Endodermal cell (in vitro differentiated cells): ENCODE results near the gene C1QL2. TPM values are rescaled to one million over a fixed set of nuclear protein-coding genes. Genes with fewer than 3 reads are reported as not detected.

Experiments
- DNase-seq: peaks from one replicate; pipeline ENCODE4 v3.0.0-alpha.2; 2017
- H3K27ac ChIP-seq: 2 replicates; pipeline ENCODE4 v1.5.1; 2013; ENCODE audit warnings: mild to moderate bottlenecking, low read depth, low read length, moderate library complexity
- H3K27me3 ChIP-seq: 2 replicates; pipeline ENCODE4 v1.6.1; 2013; ENCODE audit warnings: mild to moderate bottlenecking, low read length, moderate library complexity; ENCODE audit not compliant: insufficient read depth, control insufficient read depth, poor library complexity, severe bottlenecking
- H3K36me3 ChIP-seq: 2 replicates; pipeline ENCODE4 v1.7.0; 2013; ENCODE audit warnings: mild to moderate bottlenecking, low read length, moderate library complexity; ENCODE audit not compliant: control insufficient read depth, insufficient read depth
- H3K4me1 ChIP-seq: one replicate; pipeline ENCODE4 v1.7.0; 2013; ENCODE audit warnings: low read length; ENCODE audit not compliant: control insufficient read depth, insufficient read depth
- H3K4me3 ChIP-seq: 2 replicates; pipeline ENCODE4 v1.5.1; 2013; ENCODE audit warnings: mild to moderate bottlenecking, low read length, moderate library complexity
- H3K9ac ChIP-seq: 2 replicates; pipeline ENCODE4 v1.6.1; 2013; ENCODE audit warnings: mild to moderate bottlenecking, low read length, moderate library complexity; ENCODE audit not compliant: poor library complexity, severe bottlenecking; ENCODE audit errors: extremely low read depth
- H3K9me3 ChIP-seq: 2 replicates; pipeline ENCODE4 v1.6.1; 2013; ENCODE audit warnings: mild to moderate bottlenecking, low read length, moderate library complexity; ENCODE audit not compliant: control insufficient read depth
- H3K27ac Mint-ChIP-seq: 2 replicates; pipeline ENCODE4 v1.8.0; 2020; ENCODE audit warnings: mixed read lengths
- H3K27me3 Mint-ChIP-seq: 2 replicates; pipeline ENCODE4 v1.8.0; 2021; ENCODE audit warnings: mild to moderate bottlenecking, mixed read lengths; ENCODE audit not compliant: insufficient read depth
- H3K36me3 Mint-ChIP-seq: 2 replicates; pipeline ENCODE4 v1.8.0; 2020; ENCODE audit warnings: low read depth, mixed read lengths
- H3K4me1 Mint-ChIP-seq: 2 replicates; pipeline ENCODE4 v1.8.0; 2020; ENCODE audit warnings: mixed read lengths
- H3K4me3 Mint-ChIP-seq: 2 replicates; pipeline ENCODE4 v1.8.0; 2020; ENCODE audit warnings: mild to moderate bottlenecking, moderate library complexity, mixed read lengths
- H3K9me3 Mint-ChIP-seq: 2 replicates; pipeline ENCODE4 v1.8.0; 2020; ENCODE audit warnings: mild to moderate bottlenecking, mixed read lengths
- WGBS, 2 experiments: methylation state at CpG; one replicate each; pipeline versions ENCODE4 v1.1.5 to v1.1.7; 2013; ENCODE audit warnings: missing lambda C conversion rate in 2 of 2, mixed read lengths in 1 of 2; ENCODE audit not compliant: insufficient coverage in 1 of 2, insufficient read length in 1 of 2; 5-methylcytosine and 5-hydroxymethylcytosine counted together
- total RNA-seq, 2 donors: library from RNA; stranded (reverse); fragmentation: NEBNext Ultra II Directional in 1 of 2; extraction: Animal tissue kit (Norgen Biotek cat#: 25700) in 1 of 2; gene quantifications; 2 replicates in 1 of 2; 3 replicates in 1 of 2; pipeline ENCODE4 v1.2.1, GENCODE V29; 2021
- TF ChIP-seq, protein P1 (sequence below): fragments of 200-600 bp; sonication (generic); conservative IDR thresholded peaks from 2 replicates; pipeline ENCODE4 v1.5.0; 2021; ENCODE audit warnings: antibody characterized with exemption, mild to moderate bottlenecking

The C1QL2 gene
- total RNA-seq, 2 donors from 2014 or later, result not detected

DNA sequence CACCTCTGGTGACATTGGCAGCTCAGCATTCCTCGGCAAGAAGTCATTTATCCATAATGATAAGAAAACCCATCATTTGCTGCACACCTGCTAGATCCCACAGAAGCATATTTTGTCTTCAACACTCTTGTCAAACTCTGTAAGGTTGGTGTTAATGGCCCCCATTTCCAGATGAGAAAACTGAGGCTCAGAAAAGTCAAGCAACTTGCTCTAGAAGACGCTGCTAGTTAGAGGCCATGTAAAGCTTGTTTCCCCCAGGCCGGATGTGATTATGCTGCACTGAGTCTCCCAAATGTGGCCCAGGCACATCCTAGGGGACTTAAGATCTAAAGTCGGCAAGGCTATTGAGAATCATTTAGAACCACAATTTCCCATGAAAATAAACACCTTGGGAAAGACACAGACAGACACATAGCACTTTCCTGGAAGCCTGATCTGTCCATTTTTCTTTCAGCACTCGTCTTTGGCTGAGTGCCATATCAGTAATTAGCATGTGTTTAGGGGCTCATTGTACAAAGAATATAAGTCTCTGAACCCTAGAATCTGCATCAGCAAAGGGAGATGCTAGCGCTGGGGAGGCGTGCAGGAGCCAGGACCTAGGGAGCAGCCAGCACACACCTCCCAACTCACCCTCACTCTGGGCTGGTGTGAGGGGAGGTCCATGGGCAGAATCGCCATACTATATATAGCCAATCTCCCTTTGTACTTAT is 39.3 kb downstream of the C1QL2 start:
- H3K4me3 ChIP-seq, result no peak overlapping the region
- no peaks in the 10 kb centered on the region for H3K4me1 ChIP-seq
- H3K36me3 Mint-ChIP-seq, result no peaks in the 10 kb centered on the region
- no peaks in the 10 kb centered on the region for H3K36me3 ChIP-seq
- no peak overlapping the region for H3K27ac ChIP-seq
- H3K27me3 Mint-ChIP-seq, result peaks cover 14% of the 10 kb centered on the region
- no peak overlapping the region for H3K27ac Mint-ChIP-seq
- H3K4me3 Mint-ChIP-seq, result no peak overlapping the region
- H3K4me1 Mint-ChIP-seq, result peaks cover 5% of the 10 kb centered on the region
- no peaks in the 10 kb centered on the region for H3K9me3 Mint-ChIP-seq
- peak; percentile 41 for DNase-seq
- TF ChIP-seq, protein P1, sequence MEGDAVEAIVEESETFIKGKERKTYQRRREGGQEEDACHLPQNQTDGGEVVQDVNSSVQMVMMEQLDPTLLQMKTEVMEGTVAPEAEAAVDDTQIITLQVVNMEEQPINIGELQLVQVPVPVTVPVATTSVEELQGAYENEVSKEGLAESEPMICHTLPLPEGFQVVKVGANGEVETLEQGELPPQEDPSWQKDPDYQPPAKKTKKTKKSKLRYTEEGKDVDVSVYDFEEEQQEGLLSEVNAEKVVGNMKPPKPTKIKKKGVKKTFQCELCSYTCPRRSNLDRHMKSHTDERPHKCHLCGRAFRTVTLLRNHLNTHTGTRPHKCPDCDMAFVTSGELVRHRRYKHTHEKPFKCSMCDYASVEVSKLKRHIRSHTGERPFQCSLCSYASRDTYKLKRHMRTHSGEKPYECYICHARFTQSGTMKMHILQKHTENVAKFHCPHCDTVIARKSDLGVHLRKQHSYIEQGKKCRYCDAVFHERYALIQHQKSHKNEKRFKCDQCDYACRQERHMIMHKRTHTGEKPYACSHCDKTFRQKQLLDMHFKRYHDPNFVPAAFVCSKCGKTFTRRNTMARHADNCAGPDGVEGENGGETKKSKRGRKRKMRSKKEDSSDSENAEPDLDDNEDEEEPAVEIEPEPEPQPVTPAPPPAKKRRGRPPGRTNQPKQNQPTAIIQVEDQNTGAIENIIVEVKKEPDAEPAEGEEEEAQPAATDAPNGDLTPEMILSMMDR, result no peak
- H3K9ac ChIP-seq, result no peak overlapping the region
- H3K9me3 ChIP-seq, result no peaks in the 10 kb centered on the region
- 63 to 83% methylated on average over 4 to 5 of the region's 8 CpGs for whole genome bisulfite sequencing, 2 experiments
- no peaks in the 10 kb centered on the region for H3K27me3 ChIP-seq

DNA sequence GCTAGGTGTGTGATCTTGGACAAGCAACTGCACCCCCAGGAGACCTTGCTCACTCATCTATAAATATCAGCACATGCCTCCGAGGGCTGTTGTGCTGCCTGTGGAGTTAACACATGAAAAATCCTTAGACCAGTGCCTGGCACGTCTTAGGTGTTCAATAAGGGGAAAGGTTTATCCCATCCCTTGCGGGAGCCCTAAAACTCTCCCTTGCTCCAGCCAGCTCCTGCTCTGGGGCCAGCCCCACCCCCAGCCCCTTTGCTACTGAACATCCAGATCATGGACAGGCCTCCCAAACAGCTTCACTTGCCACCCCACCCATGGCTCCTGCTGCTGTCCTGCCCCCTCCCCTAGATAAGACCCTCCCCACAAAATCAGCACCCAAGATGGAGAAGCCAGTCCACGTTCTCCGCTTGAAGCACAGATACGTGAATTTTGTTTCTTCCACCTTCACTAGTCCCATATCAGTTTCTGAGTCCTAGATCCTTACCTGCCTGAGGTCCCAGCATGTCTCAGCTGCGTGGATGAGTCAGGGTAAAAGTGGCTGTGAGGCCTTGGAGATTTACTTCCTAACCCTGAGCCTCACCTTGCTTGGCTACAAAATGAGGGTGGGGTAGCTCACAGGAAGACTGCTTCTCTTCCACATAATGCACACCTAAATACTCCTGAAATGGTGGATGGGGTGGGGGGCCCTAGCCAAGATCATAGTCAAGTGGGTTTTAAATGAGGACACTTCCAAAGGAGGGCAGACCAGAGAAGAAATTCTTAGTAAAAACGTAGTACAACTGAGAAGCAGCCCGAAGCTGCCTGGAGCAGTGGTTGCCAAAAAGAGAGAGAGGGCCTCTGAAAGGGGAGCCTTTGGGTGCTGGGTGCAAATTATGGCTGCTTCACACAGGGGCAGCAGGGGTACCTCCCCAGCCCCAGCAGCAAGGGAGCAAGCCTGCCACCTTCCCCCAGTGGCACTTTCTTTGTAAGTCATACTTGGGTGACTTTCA is 40.4 kb downstream of the C1QL2 start:
- TF ChIP-seq, protein P1, result no peak
- Histone ChIP-seq H3K27ac (no peak overlapping the region), H3K36me3 (no peaks in the 10 kb centered on the region), H3K27me3 (peaks cover 8% of the 10 kb centered on the region), H3K4me3 (no peak overlapping the region), H3K9ac (no peak overlapping the region), H3K9me3 (no peaks in the 10 kb centered on the region), H3K4me1 (no peaks in the 10 kb centered on the region)
- Mint-ChIP-seq H3K9me3 (no peaks in the 10 kb centered on the region), H3K4me1 (peaks cover 7% of the 10 kb centered on the region), H3K36me3 (no peaks in the 10 kb centered on the region), H3K4me3 (no peak overlapping the region), H3K27me3 (peaks cover 25% of the 10 kb centered on the region), H3K27ac (no peak overlapping the region)
- peak; percentile 59 for DNase-seq
- 83 to 87% methylated on average over 6 to 9 of the region's 9 CpGs for WGBS, 2 experiments

GRCh38 chr2:119117408-119117807 is 41.1 kb downstream of the C1QL2 start:
- WGBS, 2 experiments, result 81 to 87% methylated on average over 3 to 7 of the region's 7 CpGs
- no peak overlapping the region for H3K4me3 ChIP-seq
- no peaks in the 10 kb centered on the region for H3K4me1 ChIP-seq
- no peak overlapping the region for H3K27ac ChIP-seq
- TF ChIP-seq, protein P1, result no peak
- peaks cover 27% of the 10 kb centered on the region for H3K27me3 Mint-ChIP-seq
- no peaks in the 10 kb centered on the region for H3K36me3 Mint-ChIP-seq
- H3K4me1 Mint-ChIP-seq, result peaks cover 8% of the 10 kb centered on the region
- H3K9me3 ChIP-seq, result no peaks in the 10 kb centered on the region
- no peaks in the 10 kb centered on the region for H3K9me3 Mint-ChIP-seq
- no peak overlapping the region for H3K9ac ChIP-seq
- DNase-seq, result peak; percentile 34
- H3K4me3 Mint-ChIP-seq, result no peak overlapping the region
- no peaks in the 10 kb centered on the region for H3K36me3 ChIP-seq
- no peak overlapping the region for H3K27ac Mint-ChIP-seq
- peaks cover 13% of the 10 kb centered on the region for H3K27me3 ChIP-seq
